GM23338 (cell line): ENCODE measurements around the gene MACF1.

Experiments used
- CREB1 ChIP-seq: fragments of 250-450 bp; sonication (Bioruptor Pico); IDR thresholded peaks from 2 replicates; pipeline ENCODE4 v1.5.0; 2020; ENCODE audit warnings: low read depth, mild to moderate bottlenecking, moderate library complexity
- CTCF ChIP-seq, 2 experiments: fragments of 200-600 bp in 1 of 2; sonication (generic) in 1 of 2; conservative IDR thresholded peaks; 2 replicates each; pipeline versions ENCODE4 v1.5.1 to v1.6.1; 2016 to 2017; ENCODE audit warnings: antibody characterized with exemption in 2 of 2, low read depth in 2 of 2, mild to moderate bottlenecking in 2 of 2, moderate library complexity in 1 of 2
- ETS1 ChIP-seq: IDR thresholded peaks from 2 replicates; pipeline ENCODE4 v1.6.1; 2016; ENCODE audit warnings: antibody characterized with exemption
- EZH2 ChIP-seq: fragments of 200-600 bp; sonication (generic); IDR thresholded peaks from one replicate; pipeline ENCODE4 v1.8.0; 2017; ENCODE audit warnings: antibody characterized with exemption, mild to moderate bottlenecking, low read depth; ENCODE audit not compliant: unreplicated experiment
- EZH2phosphoT487 ChIP-seq: fragments of 200-600 bp; sonication (generic); IDR thresholded peaks from one replicate; pipeline ENCODE4 v1.8.1; 2018; ENCODE audit warnings: antibody characterized with exemption; ENCODE audit not compliant: unreplicated experiment
- JUNB ChIP-seq: IDR thresholded peaks from one replicate; pipeline ENCODE4 v1.6.1; 2016; ENCODE audit warnings: antibody characterized with exemption; ENCODE audit not compliant: unreplicated experiment
- NANOG ChIP-seq: IDR thresholded peaks from 2 replicates; pipeline ENCODE4 v1.6.1; 2016; ENCODE audit warnings: antibody characterized with exemption, borderline replicate concordance
- POLR2AphosphoS5 ChIP-seq: IDR thresholded peaks from 2 replicates; pipeline ENCODE4 v1.6.1; 2016; ENCODE audit warnings: antibody characterized with exemption, low read depth
- REST ChIP-seq: IDR thresholded peaks from one replicate; pipeline ENCODE4 v1.6.1; 2018; ENCODE audit warnings: antibody characterized with exemption; ENCODE audit not compliant: unreplicated experiment
- STAT1 ChIP-seq: IDR thresholded peaks from one replicate; pipeline ENCODE4 v1.6.1; 2016; ENCODE audit warnings: antibody characterized with exemption; ENCODE audit not compliant: unreplicated experiment
- ZNF114 ChIP-seq: fragments of 250-450 bp; sonication (Bioruptor Pico); IDR thresholded peaks from 2 replicates; pipeline ENCODE4 v1.5.0; 2020; ENCODE audit warnings: mild to moderate bottlenecking, moderate library complexity
- ZNF331 ChIP-seq: fragments of 250-450 bp; sonication (Bioruptor Pico); IDR thresholded peaks from 2 replicates; pipeline ENCODE4 v1.5.0; 2020; ENCODE audit warnings: low read depth, mild to moderate bottlenecking, moderate library complexity
- ZNF462 ChIP-seq: fragments of 250-450 bp; sonication (Bioruptor Pico); IDR thresholded peaks from 2 replicates; pipeline ENCODE4 v1.5.0; 2020; ENCODE audit warnings: mild to moderate bottlenecking, moderate library complexity

- no peak for TF ChIP-seq EZH2
- no peak for TF ChIP-seq POLR2AphosphoS5
- no peak for TF ChIP-seq EZH2phosphoT487
- no peak for TF ChIP-seq CTCF (conservative IDR thresholded peaks at IDR 0.05; ENCODE audit: low read depth in 2 of 2)
- TF ChIP-seq REST: no peak
- no peak for TF ChIP-seq JUNB
- no peak for TF ChIP-seq STAT1
- no peak for TF ChIP-seq NANOG
- TF ChIP-seq CREB1 (CRISPR knock-in tag): no peak
- no peak for TF ChIP-seq ZNF331 (CRISPR knock-in tag)
- no peak for TF ChIP-seq ETS1
- TF ChIP-seq ZNF462 (CRISPR knock-in tag): no peak
- no peak for TF ChIP-seq ZNF114 (CRISPR knock-in tag)
Observed at GRCh38 chr1:39361446-39361845, 157.0 kb downstream of the MACF1 start.
